Breast epithelium (tissue), 3 donors: ENCODE results near the gene CCSER1.

Experiments used
- CTCF ChIP-seq, 3 donors: fragments of 450-650 bp; IDR thresholded peaks; one replicate each; pipeline ENCODE4 v1.5.1; 2016 to 2017; ENCODE audit warnings: antibody characterized with exemption in 3 of 3, mild to moderate bottlenecking in 3 of 3, moderate library complexity in 3 of 3
- POLR2A ChIP-seq: fragments of 450-650 bp; IDR thresholded peaks from one replicate; pipeline ENCODE4 v1.6.1; 2016; ENCODE audit warnings: antibody characterized with exemption, mild to moderate bottlenecking, moderate library complexity
- POLR2AphosphoS5 ChIP-seq, 3 donors: sonication (generic); formaldehyde crosslinking; IDR thresholded peaks; one replicate each; pipeline ENCODE4 v1.6.1; 2017; ENCODE audit warnings: antibody characterized with exemption in 3 of 3

- TF ChIP-seq CTCF (IDR thresholded peaks at IDR 0.05) (no peak), POLR2AphosphoS5 (IDR thresholded peaks at IDR 0.05) (no peak), POLR2A (no peak)
These were observed 479.6 kb downstream of the CCSER1 start for GRCh38 chr4:90606781-90607180.
